ENCODE results near the gene STK16. TPM values are rescaled to one million over a fixed set of nuclear protein-coding genes. Genes with fewer than 3 reads are reported as not detected.

STK16 gene
- total and polyA plus RNA-seq, 2 of the 4 experiments (the other 2 are of a cell fraction) = 44.4 to 50.1 TPM

DNA sequence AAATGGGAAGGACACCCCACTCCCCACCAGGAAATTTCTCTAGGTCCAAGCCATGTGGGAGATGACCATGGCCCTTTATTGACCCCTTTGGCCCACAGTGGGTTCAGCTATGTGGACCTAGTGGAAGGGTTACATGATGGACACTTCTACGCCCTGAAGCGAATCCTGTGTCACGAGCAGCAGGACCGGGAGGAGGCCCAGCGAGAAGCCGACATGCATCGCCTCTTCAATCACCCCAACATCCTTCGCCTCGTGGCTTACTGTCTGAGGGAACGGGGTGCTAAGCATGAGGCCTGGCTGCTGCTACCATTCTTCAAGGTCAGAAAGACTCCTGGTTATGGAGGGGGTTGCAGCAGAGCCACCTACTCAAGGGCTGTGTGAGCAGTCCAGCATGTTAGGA is 1.3 kb downstream of the STK16 start:
- Histone ChIP-seq H3K4me2 (ENCODE audit: low read depth, low read length) (no peak overlapping the region), H3K9me3 (ENCODE audit: control insufficient read depth, insufficient read depth, low read length) (no peaks in the 10 kb centered on the region), H2BK5ac (ENCODE audit: low read depth, low read length, poor library complexity, severe bottlenecking) (no peak overlapping the region), H4K5ac (ENCODE audit: low read depth, low read length) (no peak overlapping the region), H3K4me1 (ENCODE audit: control insufficient read depth, insufficient read depth, low read length) (peaks cover 29% of the 10 kb centered on the region), H3K18ac (ENCODE audit: low read depth, low read length) (no peak overlapping the region), H2BK15ac (ENCODE audit: low read depth, low read length) (no peak overlapping the region), H2AK9ac (replicated peaks; ENCODE audit: low read depth, low read length, poor library complexity) (no peak overlapping the region), H3K23ac (ENCODE audit: low read depth, low read length) (no peak overlapping the region), H3K56ac (ENCODE audit: extremely low read depth, insufficient read depth, low read length) (no peak overlapping the region), H4K8ac (ENCODE audit: low read depth in 2 of 2, low read length in 2 of 2) (no peak overlapping the region), H3K79me1 (ENCODE audit: low read depth in 1 of 2, low read length in 2 of 2) (peaks cover 23 to 48% of the 10 kb centered on the region in 2 experiments), H2BK20ac (ENCODE audit: low read depth, low read length) (no peak overlapping the region), H3K27me3 (ENCODE audit: control insufficient read depth, insufficient read depth, low read length) (no peaks in the 10 kb centered on the region), H3K14ac (replicated peaks; ENCODE audit: low read depth, low read length) (no peak overlapping the region), H3K36me3 (ENCODE audit: control insufficient read depth, insufficient read depth, low read length) (peaks cover 21% of the 10 kb centered on the region; the same call in 1 of the 2 replicates), H3K9me1 (ENCODE audit: insufficient read depth, low read length) (peaks cover 44% of the 10 kb centered on the region), H2AFZ (replicated peaks; ENCODE audit: low read length, poor library complexity) (no peak overlapping the region), H2BK120ac (ENCODE audit: low read depth, low read length) (no peak overlapping the region), H3K4me3 (ENCODE audit: insufficient read depth, low read depth, low read length) (no peak overlapping the region), H3K4ac (ENCODE audit: low read depth, low read length) (no peak overlapping the region), H3K27ac (ENCODE audit: insufficient read depth, low read length) (no peak overlapping the region), H4K20me1 (ENCODE audit: insufficient read depth, low read length) (0 out of 2 replicates have a peak, but pooled peaks cover 8% of the 10 kb centered on the region), H4K91ac (ENCODE audit: insufficient read depth, low read depth, low read length) (no peak overlapping the region), H2AK5ac (ENCODE audit: low read depth, low read length) (no peak overlapping the region), H3K9ac (ENCODE audit: low read depth, low read length) (no peak overlapping the region)
- DNase-seq = no peak
- POLR2A ChIA-PET (ENCODE audit: unreplicated experiment) = no interaction called here
- intact Hi-C loops (cut with micrococcal nuclease) (no loop called here), in situ Hi-C loops (cut with MboI; ENCODE audit: low sequenced_read_pairs) (no loop called here), dilution Hi-C loops (cut with HindIII; ENCODE audit: low sequenced_read_pairs, unreplicated experiment) (no loop called here)
- CTCF ChIA-PET = interaction anchor here (3.0 kb wide), 1 partner anchor 49 kb away, joined by 14 read pairs; no protein-coding TSS in a partner anchor
- no peak for ATAC-seq (ENCODE audit: low read depth)
- no TSS peak for BruUV-seq (replicated peaks)
- 100% methylated on average over 3 of the region's 10 CpGs; no CpG with 5 or more reads in 1 of the 2 experiments for WGBS, 2 experiments (ENCODE audit: extremely low coverage in 2 of 2, insufficient read length in 1 of 2)
- no peak for TF ChIP-seq MAZ (IDR thresholded peaks at IDR 0.05; ENCODE audit: borderline replicate concordance, low read depth, low read length)
- TF ChIP-seq POLR2A (IDR thresholded peaks at IDR 0.05; ENCODE audit: low read depth, low read length) = no peak
- TF ChIP-seq CEBPB (IDR thresholded peaks at IDR 0.05; ENCODE audit: low read depth, low read length) = no peak
- TF ChIP-seq SMC3 (IDR thresholded peaks at IDR 0.05; ENCODE audit: low read depth, low read length) = no peak
- no peak for TF ChIP-seq RCOR1 (IDR thresholded peaks at IDR 0.05; ENCODE audit: insufficient replicate concordance, low read length)
- TF ChIP-seq MXI1 (IDR thresholded peaks at IDR 0.05; ENCODE audit: borderline replicate concordance, low read depth, low read length) = no peak
- TF ChIP-seq, protein P1, sequence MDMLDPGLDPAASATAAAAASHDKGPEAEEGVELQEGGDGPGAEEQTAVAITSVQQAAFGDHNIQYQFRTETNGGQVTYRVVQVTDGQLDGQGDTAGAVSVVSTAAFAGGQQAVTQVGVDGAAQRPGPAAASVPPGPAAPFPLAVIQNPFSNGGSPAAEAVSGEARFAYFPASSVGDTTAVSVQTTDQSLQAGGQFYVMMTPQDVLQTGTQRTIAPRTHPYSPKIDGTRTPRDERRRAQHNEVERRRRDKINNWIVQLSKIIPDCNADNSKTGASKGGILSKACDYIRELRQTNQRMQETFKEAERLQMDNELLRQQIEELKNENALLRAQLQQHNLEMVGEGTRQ (IDR thresholded peaks at IDR 0.05; ENCODE audit: low read depth, low read length) = no peak
- no peak for TF ChIP-seq RFX5 (IDR thresholded peaks at IDR 0.05; ENCODE audit: low read depth, low read length)
- no peak for TF ChIP-seq RAD21 (IDR thresholded peaks at IDR 0.05; ENCODE audit: low read length)
- TF ChIP-seq MAFK (IDR thresholded peaks at IDR 0.05; ENCODE audit: low read depth, low read length) = no peak
- TF ChIP-seq, protein P2, sequence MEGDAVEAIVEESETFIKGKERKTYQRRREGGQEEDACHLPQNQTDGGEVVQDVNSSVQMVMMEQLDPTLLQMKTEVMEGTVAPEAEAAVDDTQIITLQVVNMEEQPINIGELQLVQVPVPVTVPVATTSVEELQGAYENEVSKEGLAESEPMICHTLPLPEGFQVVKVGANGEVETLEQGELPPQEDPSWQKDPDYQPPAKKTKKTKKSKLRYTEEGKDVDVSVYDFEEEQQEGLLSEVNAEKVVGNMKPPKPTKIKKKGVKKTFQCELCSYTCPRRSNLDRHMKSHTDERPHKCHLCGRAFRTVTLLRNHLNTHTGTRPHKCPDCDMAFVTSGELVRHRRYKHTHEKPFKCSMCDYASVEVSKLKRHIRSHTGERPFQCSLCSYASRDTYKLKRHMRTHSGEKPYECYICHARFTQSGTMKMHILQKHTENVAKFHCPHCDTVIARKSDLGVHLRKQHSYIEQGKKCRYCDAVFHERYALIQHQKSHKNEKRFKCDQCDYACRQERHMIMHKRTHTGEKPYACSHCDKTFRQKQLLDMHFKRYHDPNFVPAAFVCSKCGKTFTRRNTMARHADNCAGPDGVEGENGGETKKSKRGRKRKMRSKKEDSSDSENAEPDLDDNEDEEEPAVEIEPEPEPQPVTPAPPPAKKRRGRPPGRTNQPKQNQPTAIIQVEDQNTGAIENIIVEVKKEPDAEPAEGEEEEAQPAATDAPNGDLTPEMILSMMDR (conservative IDR thresholded peaks at IDR 0.05; ENCODE audit: low read depth, low read length) = no peak
- TF ChIP-seq BHLHE40 (IDR thresholded peaks at IDR 0.05; ENCODE audit: low read depth, low read length) = no peak
- TF ChIP-seq NFE2L2 (IDR thresholded peaks at IDR 0.05; ENCODE audit: low read depth, low read length) = no peak
- TF ChIP-seq, protein P3, sequence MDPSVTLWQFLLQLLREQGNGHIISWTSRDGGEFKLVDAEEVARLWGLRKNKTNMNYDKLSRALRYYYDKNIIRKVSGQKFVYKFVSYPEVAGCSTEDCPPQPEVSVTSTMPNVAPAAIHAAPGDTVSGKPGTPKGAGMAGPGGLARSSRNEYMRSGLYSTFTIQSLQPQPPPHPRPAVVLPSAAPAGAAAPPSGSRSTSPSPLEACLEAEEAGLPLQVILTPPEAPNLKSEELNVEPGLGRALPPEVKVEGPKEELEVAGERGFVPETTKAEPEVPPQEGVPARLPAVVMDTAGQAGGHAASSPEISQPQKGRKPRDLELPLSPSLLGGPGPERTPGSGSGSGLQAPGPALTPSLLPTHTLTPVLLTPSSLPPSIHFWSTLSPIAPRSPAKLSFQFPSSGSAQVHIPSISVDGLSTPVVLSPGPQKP (IDR thresholded peaks at IDR 0.05; ENCODE audit: borderline replicate concordance, low read depth, low read length) = no peak
- no peak for TF ChIP-seq CHD1 (IDR thresholded peaks at IDR 0.05; ENCODE audit: low read depth, low read length)
- no peak for TF ChIP-seq FOS (IDR thresholded peaks at IDR 0.05; ENCODE audit: low read depth, low read length)

Data from IMR-90 (cell line).